GM19099 (cell line): ENCODE data around the gene HMGN1.

Experiments used
- POLR2A ChIP-seq: IDR thresholded peaks from 3 replicates; pipeline ENCODE4 v1.6.1; 2011; ENCODE audit warnings: low read depth; ENCODE audit not compliant: insufficient read length; ENCODE audit errors: extremely low read depth

HMGN1 gene

GRCh38 chr21:39379986-39380891, 31.4 kb upstream of the HMGN1 start:
- peak; percentile 70 for TF ChIP-seq POLR2A

GRCh38 chr21:39377444-39378050, 28.7 kb upstream of the HMGN1 start:
- TF ChIP-seq POLR2A, result no peak

DNA sequence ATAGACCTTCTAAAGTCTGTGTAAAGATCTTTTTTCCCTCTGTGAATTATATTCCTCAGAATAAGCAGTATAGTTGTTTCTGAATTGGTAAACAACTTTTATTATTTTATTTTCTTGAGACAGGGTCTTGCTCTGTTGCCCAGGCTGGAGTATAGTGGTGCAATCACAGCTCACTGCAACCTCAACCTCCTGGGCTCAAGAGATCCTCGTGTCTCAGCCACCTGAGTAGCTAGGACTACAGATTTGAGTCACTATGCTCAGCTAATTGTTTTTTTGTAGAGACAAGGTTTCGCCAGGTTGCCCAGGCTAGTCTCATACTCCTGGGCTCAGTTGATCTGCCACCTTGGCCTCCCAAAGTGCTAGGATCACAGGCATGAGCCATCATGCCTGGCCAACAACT, 26.6 kb upstream of the HMGN1 start:
- TF ChIP-seq POLR2A, result no peak

GRCh38 chr21:39374046-39374445, 25.2 kb upstream of the HMGN1 start:
- TF ChIP-seq POLR2A, result no peak

DNA sequence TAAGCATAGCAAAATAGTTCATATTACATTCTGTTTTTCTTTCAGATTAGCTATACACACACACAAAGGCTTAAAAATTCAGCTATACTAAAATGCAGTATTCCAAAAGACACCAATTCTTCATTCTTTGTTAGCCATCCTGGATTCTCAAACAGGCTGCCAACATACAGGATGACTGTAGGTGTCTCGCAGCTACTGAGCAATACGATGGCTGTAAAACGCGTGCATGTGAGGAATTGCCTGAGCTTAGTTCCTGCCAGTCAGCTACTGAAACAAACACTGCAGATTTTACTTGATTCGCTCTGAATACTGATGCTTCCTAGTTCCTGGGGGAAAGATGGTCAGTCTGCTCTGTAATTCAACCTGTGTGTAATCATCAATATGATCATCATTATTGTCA, 24.7 kb upstream of the HMGN1 start:
- TF ChIP-seq POLR2A, result no peak

DNA sequence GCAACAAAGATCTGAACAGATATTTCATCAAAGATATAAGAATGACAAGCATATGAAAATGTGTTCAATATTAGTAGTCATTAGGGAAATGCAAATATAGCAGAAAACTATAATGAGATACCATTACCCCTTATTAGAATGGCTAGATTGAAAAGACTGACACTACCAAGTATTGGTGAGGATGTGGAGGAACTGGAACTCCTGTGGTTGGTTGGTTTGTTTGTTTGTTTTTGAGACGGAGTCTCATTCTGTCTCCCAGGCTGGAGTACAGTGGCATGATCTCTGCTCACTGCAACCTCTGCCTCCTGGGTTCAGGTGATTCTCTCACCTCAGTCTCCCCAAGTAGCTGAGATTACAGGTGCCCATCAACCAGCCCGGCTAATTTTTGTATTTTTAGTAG, 18.9 kb upstream of the HMGN1 start:
- no peak for TF ChIP-seq POLR2A

GRCh38 chr21:39366563-39366962, 17.7 kb upstream of the HMGN1 start:
- TF ChIP-seq POLR2A, result no peak

- TF ChIP-seq POLR2A, result no peak
Measured at GRCh38 chr21:39364949-39365348, 16.1 kb upstream of the HMGN1 start.

DNA sequence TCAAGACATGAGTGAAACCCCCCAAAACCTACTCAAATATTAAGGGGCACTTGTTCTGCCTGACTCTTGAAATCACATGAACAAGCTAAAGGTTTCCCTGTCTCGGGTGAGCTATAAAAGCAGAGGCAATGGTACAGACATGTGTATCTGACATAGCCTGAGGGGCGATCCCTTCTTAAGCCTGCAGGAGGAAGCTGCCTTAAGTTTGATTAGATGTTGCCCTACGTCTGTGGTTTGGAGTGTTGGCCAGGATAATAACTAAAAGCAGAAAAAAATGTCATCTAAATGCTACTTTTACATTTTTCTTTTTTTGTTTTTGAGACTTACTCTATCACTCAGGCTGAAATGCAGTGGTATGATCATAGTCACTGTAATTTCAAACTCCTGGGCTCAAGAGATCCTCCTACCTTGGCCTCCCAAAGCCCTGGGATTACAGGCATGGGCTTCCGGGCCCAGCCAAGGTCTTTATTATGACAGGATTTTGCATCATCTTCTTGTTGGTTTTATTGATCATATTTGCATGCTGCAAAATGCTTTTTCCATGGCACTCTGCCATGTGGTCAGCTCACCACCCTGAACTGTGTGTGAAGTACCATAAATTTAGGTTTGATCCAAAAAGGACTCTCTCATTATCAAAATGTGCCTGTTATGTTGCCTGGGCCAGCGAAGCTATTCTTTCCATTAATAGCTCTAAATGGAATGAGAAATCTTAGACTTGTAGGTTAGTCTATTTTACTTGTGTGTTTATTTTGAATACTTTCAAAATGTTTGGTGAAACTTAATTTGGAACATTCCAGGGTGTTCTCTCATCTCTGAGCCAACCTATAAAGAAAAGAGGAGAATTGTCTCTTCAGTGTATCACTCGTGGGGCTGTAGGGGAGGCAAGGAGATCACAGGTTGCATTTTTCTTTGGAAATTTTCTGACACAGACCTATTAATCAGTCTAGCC, 15.0 kb upstream of the HMGN1 start:
- TF ChIP-seq POLR2A, result no peak

GRCh38 chr21:39362733-39363132, 13.8 kb upstream of the HMGN1 start:
- TF ChIP-seq POLR2A, result no peak

DNA sequence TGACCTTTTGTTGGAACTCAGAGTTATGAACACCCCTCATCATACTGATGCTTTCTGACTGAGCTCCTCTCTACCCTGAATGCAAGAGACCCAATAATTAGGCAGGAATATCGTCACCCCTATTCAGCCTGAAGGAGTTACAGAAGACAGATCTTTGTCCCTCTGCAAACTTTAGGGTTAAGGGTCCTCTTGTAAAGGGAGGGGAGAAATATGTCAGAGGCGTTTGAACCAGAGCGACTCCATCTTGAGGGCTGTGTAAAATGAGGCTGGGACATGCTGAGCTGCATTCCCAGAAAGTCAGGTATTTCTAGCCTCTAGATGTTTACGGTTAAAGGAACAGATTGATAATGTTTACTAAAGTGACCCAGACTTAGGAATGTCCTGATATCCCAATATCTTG, 10.5 kb upstream of the HMGN1 start:
- no peak for TF ChIP-seq POLR2A

DNA sequence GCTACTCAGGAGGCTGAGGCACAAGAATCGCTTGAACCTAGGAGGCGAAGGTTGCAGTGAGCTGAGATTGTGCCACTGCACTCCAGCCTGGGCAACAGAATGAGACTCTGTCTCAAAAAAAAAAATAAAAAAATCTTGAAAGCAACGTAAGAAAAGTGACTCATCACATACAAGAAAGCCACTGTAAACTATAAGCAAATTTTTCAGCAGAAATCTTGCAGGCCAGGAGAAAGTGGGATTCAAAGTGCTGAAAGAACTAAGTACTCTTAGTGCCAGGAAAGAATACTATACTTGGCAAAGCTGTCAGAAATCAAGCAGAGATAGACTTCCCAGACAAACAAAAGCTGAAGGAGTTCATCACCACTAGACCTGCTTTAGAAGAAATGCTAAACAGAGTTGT, 4.4 kb upstream of the HMGN1 start:
- no peak for TF ChIP-seq POLR2A

DNA sequence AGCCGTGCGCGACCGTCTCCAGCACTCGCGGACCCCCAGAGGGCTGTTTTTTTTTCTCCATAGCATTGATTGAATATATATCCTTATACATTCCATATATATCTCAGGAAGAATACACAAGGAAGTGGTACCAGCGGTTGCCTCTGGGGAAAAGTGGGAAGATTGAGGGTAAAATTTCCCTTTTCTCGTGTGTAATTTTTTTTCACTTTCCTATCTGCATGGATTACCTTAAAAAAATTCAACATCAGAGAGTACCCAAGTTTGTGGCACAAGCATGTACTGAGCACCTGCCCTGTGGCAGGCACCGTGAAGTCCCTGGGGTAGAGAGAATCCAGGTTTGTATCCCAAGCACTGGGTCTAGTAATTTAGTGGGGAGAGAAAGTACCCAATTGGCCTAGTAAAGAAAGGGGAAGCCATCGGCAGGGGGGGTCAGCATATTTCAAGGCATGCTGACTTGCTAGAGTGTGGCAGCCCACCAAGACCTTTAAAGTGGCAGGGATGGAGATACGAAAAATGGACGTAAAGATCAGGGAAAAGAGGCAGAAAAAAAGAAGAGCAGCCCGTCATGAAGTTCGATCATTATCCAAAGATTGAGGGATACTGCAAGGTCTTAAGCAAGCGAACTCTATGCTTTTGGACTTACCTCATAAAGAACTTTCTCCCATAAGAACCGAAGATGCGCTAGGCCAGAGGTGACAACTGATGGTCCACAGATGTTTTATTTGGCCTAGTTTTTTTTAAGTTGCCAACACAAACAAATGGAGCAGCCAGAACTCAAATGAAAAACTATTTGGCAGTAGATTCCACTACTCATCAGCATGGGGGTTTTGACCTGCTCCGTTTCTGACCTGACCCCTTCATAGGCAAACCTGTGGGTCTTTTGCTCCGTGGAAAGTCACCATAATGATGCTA, 1.5 kb upstream of the HMGN1 start:
- no peak for TF ChIP-seq POLR2A

GRCh38 chr21:39349211-39350093, 564 bp upstream of the HMGN1 start:
- TF ChIP-seq POLR2A, result peak; percentile 73

- TF ChIP-seq POLR2A, result no peak
Measured at GRCh38 chr21:39348040-39348354, 891 bp downstream of the HMGN1 start.
